IMR-90 (cell line): ENCODE results near the gene ASCL5. TPM values are rescaled to one million over a fixed set of nuclear protein-coding genes. Genes with fewer than 3 reads are reported as not detected.

ENCODE experiments used
- ATAC-seq: fragments of 200-7000 bp; cut with Tn5 transposase; 2 replicates; pipeline ENCODE4 v1.9.1; 2020; ENCODE audit warnings: low read depth, mild to moderate bottlenecking, moderate library complexity
- BruUV-seq: library from RNA; stranded (reverse); fragments of 400-500 nt; replicated peaks from 2 replicates; lab custom pipeline; 2021; lab: Mats Ljungman, UMichigan
- CTCF ChIA-PET: fragments of 300-600 bp; formaldehyde crosslinking; extraction: SDS; loops from one replicate; lab custom pipeline; 2021; ENCODE audit warnings: antibody characterized with exemption; lab: Yijun Ruan, JAX
- POLR2A ChIA-PET: fragments of 300-600 bp; sonication (Branson Sonifier 250); formaldehyde crosslinking; loops from one replicate; lab custom pipeline; 2022; ENCODE audit warnings: antibody characterized with exemption; ENCODE audit not compliant: unreplicated experiment; lab: Charles Lee
- DNase-seq: peaks from one replicate; pipeline ENCODE4 v3.0.0; 2013
- H2AFZ ChIP-seq: replicated peaks from 2 replicates; pipeline ENCODE3; 2013; ENCODE audit warnings: low read length, mild to moderate bottlenecking; ENCODE audit not compliant: poor library complexity
- H2AK5ac ChIP-seq: 2 replicates; pipeline ENCODE4 v1.6.1; 2013; ENCODE audit warnings: low read depth, low read length, inconsistent platforms
- H2AK9ac ChIP-seq: replicated peaks from 2 replicates; pipeline ENCODE3; 2013; ENCODE audit warnings: mild to moderate bottlenecking, low read depth, low read length, moderate library complexity; ENCODE audit not compliant: poor library complexity
- H2BK120ac ChIP-seq: 2 replicates; pipeline ENCODE4 v1.6.1; 2013; ENCODE audit warnings: low read depth, low read length, inconsistent platforms
- H2BK15ac ChIP-seq: 3 replicates; pipeline ENCODE4 v1.6.1; 2013; ENCODE audit warnings: low read depth, low read length, inconsistent platforms
- H2BK20ac ChIP-seq: 2 replicates; pipeline ENCODE4 v1.6.1; 2013; ENCODE audit warnings: low read depth, mild to moderate bottlenecking, inconsistent platforms, low read length, moderate library complexity
- H2BK5ac ChIP-seq: 2 replicates; pipeline ENCODE4 v1.6.1; 2013; ENCODE audit warnings: mild to moderate bottlenecking, low read depth, low read length, inconsistent platforms; ENCODE audit not compliant: poor library complexity, severe bottlenecking
- H3K14ac ChIP-seq: replicated peaks from 2 replicates; pipeline ENCODE4 v1.6.1; 2013; ENCODE audit warnings: low read depth, low read length, inconsistent platforms
- H3K18ac ChIP-seq: 2 replicates; pipeline ENCODE4 v1.6.1; 2013; ENCODE audit warnings: low read depth, low read length, control low read depth
- H3K23ac ChIP-seq: 2 replicates; pipeline ENCODE4 v1.6.1; 2013; ENCODE audit warnings: low read depth, low read length, inconsistent platforms
- H3K27ac ChIP-seq: 2 replicates; pipeline ENCODE4 v1.5.1; 2013; ENCODE audit warnings: mild to moderate bottlenecking, control low read depth, low read length; ENCODE audit not compliant: insufficient read depth
- H3K27me3 ChIP-seq: 2 replicates; pipeline ENCODE4 v1.6.1; 2013; ENCODE audit warnings: low read length; ENCODE audit not compliant: control insufficient read depth, insufficient read depth
- H3K36me3 ChIP-seq: 2 replicates; pipeline ENCODE4 v1.6.1; 2013; ENCODE audit warnings: low read length, mixed read lengths; ENCODE audit not compliant: control insufficient read depth, insufficient read depth
- H3K4ac ChIP-seq: 2 replicates; pipeline ENCODE4 v1.6.1; 2013; ENCODE audit warnings: low read depth, low read length, inconsistent platforms
- H3K4me1 ChIP-seq: 2 replicates; pipeline ENCODE4 v1.6.1; 2013; ENCODE audit warnings: low read length, mixed read lengths; ENCODE audit not compliant: control insufficient read depth, insufficient read depth
- H3K4me2 ChIP-seq: 2 replicates; pipeline ENCODE4 v1.6.1; 2013; ENCODE audit warnings: low read depth, mild to moderate bottlenecking, control low read depth, low read length, moderate library complexity
- H3K4me3 ChIP-seq: 2 replicates; pipeline ENCODE4 v1.5.1; 2013; ENCODE audit warnings: low read depth, mild to moderate bottlenecking, control low read depth, low read length, moderate library complexity; ENCODE audit not compliant: insufficient read depth
- H3K56ac ChIP-seq: 2 replicates; pipeline ENCODE4 v1.6.1; 2013; ENCODE audit warnings: low read length, inconsistent platforms; ENCODE audit not compliant: insufficient read depth; ENCODE audit errors: extremely low read depth
- H3K79me1 ChIP-seq, 2 experiments: 2 replicates each; pipeline ENCODE4 v1.6.1; 2013; ENCODE audit warnings: low read length in 2 of 2, inconsistent platforms in 1 of 2, low read depth in 1 of 2
- H3K9ac ChIP-seq: 2 replicates; pipeline ENCODE4 v1.6.1; 2013; ENCODE audit warnings: low read depth, low read length, control low read depth
- H3K9me1 ChIP-seq: 2 replicates; pipeline ENCODE4 v1.6.1; 2013; ENCODE audit warnings: low read length, inconsistent platforms; ENCODE audit not compliant: insufficient read depth
- H3K9me3 ChIP-seq: 2 replicates; pipeline ENCODE4 v1.6.1; 2013; ENCODE audit warnings: low read length; ENCODE audit not compliant: control insufficient read depth, insufficient read depth
- H4K20me1 ChIP-seq: 2 replicates; pipeline ENCODE4 v1.6.1; 2013; ENCODE audit warnings: low read length, inconsistent platforms; ENCODE audit not compliant: insufficient read depth
- H4K5ac ChIP-seq: 2 replicates; pipeline ENCODE4 v1.6.1; 2013; ENCODE audit warnings: mild to moderate bottlenecking, low read depth, low read length, control low read depth
- H4K8ac ChIP-seq, 2 experiments: 2 replicates each; pipeline ENCODE4 v1.6.1; 2013; ENCODE audit warnings: low read depth in 2 of 2, low read length in 2 of 2, control low read depth in 1 of 2, inconsistent platforms in 1 of 2
- H4K91ac ChIP-seq: 2 replicates; pipeline ENCODE4 v1.6.1; 2013; ENCODE audit warnings: low read depth, low read length, inconsistent platforms; ENCODE audit not compliant: insufficient read depth
- CEBPB ChIP-seq: IDR thresholded peaks from 2 replicates; pipeline ENCODE4 v1.6.1; 2012; ENCODE audit warnings: low read depth, low read length, improper control_type of control experiment
- CHD1 ChIP-seq: IDR thresholded peaks from 2 replicates; pipeline ENCODE4 v1.6.1; 2012; ENCODE audit warnings: low read depth, low read length, improper control_type of control experiment
- ELK1 ChIP-seq: fragments of 150-350 bp; IDR thresholded peaks from 2 replicates; pipeline ENCODE4 v1.6.1; 2016; ENCODE audit warnings: low read depth, mild to moderate bottlenecking, low read length, moderate library complexity, borderline replicate concordance
- MAFK ChIP-seq: IDR thresholded peaks from 2 replicates; pipeline ENCODE4 v1.6.1; 2012; ENCODE audit warnings: low read depth, low read length, improper control_type of control experiment
- MAZ ChIP-seq: IDR thresholded peaks from 2 replicates; pipeline ENCODE4 v1.6.1; 2012; ENCODE audit warnings: low read depth, mild to moderate bottlenecking, low read length, improper control_type of control experiment, moderate library complexity, borderline replicate concordance
- MXI1 ChIP-seq: IDR thresholded peaks from 2 replicates; pipeline ENCODE4 v1.6.1; 2012; ENCODE audit warnings: low read depth, mild to moderate bottlenecking, low read length, moderate library complexity, borderline replicate concordance
- NFE2L2 ChIP-seq: fragments of 150-350 bp; IDR thresholded peaks from 2 replicates; pipeline ENCODE4 v1.6.1; 2016; ENCODE audit warnings: low read depth, mild to moderate bottlenecking, low read length
- RCOR1 ChIP-seq: IDR thresholded peaks from 2 replicates; pipeline ENCODE4 v1.6.1; 2012; ENCODE audit warnings: mild to moderate bottlenecking, low read length, improper control_type of control experiment; ENCODE audit not compliant: insufficient replicate concordance
- RFX5 ChIP-seq: IDR thresholded peaks from 2 replicates; pipeline ENCODE4 v1.8.0; 2012; ENCODE audit warnings: low read depth, mild to moderate bottlenecking, low read length, moderate library complexity
- SMC3 ChIP-seq: fragments of 150-350 bp; IDR thresholded peaks from 2 replicates; pipeline ENCODE4 v1.6.1; 2016; ENCODE audit warnings: low read depth, mild to moderate bottlenecking, antibody characterized with exemption, low read length, moderate library complexity
- WGBS, 2 experiments: methylation state at CpG; one replicate each; pipeline versions ENCODE4 v1.1.5 to v1.1.7; 2013; ENCODE audit warnings: missing lambda C conversion rate in 2 of 2; ENCODE audit not compliant: insufficient read length in 1 of 2; ENCODE audit errors: extremely low coverage in 2 of 2; 5-methylcytosine and 5-hydroxymethylcytosine counted together
- dilution Hi-C: fragments of 300-500 bp; cut with HindIII; formaldehyde crosslinking; loops from one replicate; pipeline ENCODE4 v1.14.3; 2018; ENCODE audit warnings: low sequenced_read_pairs; ENCODE audit not compliant: unreplicated experiment
- in situ Hi-C: fragments of 300-500 bp; cut with MboI; formaldehyde crosslinking; loops from 3 replicates; pipeline ENCODE4 v1.14.3; 2019; ENCODE audit warnings: low sequenced_read_pairs, inconsistent platforms, mixed read lengths
- intact Hi-C: fragments of 100-400 bp; cut with micrococcal nuclease; formaldehyde crosslinking; loops from 2 replicates; pipeline ENCODE4 v1.10.0; 2022
- polyA plus RNA-seq, 3 experiments: library from polyadenylated mRNA; depleted of rRNA; stranded (reverse); fragments of >200 nt; gene quantifications; 2 replicates each; pipeline ENCODE4 v1.2.3, GENCODE V29; 2012; ENCODE audit warnings: low replicate concordance in 1 of 3
- total RNA-seq: library from RNA; depleted of rRNA; stranded (reverse); fragments of >200 nt; gene quantifications from 2 replicates; pipeline ENCODE4 v1.2.3, GENCODE V29; 2012
- TF ChIP-seq, protein P1 (sequence below): conservative IDR thresholded peaks from 2 replicates; pipeline ENCODE4 v1.5.1; 2012; ENCODE audit warnings: mild to moderate bottlenecking, low read depth, low read length, improper control_type of control experiment

The ASCL5 gene
- total and polyA plus RNA-seq, 2 of the 4 experiments (the other 2 are of a cell fraction): not detected

DNA sequence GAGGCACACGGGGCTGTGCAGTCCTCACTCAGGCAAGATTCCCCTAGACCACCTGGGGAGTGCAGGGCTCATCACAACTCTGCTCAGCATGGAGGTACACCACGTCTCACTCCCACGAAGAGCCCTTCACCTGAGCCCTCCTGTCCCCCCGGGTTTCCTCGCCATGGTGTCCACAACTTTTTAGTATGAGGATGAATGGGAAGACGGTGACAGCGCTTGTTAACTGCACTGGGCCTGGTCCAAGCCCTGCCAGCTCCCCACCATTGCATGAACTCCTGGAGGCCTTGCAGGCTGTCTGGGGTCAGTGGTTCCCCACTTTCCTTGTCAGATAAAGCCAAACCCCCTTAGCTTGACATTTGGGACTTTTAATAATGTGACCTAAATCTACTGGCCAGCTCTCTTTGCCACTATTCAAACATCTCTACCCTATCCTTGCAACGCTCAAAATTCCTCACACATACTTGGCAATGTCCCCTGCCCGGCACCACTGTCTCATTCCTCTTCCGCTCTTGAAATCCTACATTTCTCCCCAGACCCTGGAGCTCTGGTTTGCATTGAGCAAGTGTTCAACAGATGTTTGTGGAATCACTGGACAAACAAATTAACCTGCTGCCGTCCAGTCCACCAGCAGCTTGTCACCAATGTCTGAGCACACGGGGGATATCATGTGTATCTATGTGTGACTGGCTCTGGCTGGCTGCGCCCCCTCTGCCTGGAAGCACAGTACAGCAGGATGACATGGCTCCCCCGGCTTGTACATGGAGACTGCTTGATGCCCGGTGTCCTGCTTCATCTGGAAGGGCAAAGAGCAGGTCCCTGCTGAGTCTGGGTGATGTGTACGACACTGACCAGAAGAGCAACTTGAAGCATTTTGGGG is 16.1 kb upstream of the ASCL5 start:
- no peak overlapping the region for H2BK120ac ChIP-seq
- H3K14ac ChIP-seq: no peak overlapping the region
- H2BK15ac ChIP-seq: no peak overlapping the region
- H3K4me1 ChIP-seq: peaks cover 2% of the 10 kb centered on the region; the same call in 1 of the 2 replicates
- dilution Hi-C loops (no loop called here), in situ Hi-C loops (no loop called here), intact Hi-C loops (no loop called here)
- TF ChIP-seq, protein P1, sequence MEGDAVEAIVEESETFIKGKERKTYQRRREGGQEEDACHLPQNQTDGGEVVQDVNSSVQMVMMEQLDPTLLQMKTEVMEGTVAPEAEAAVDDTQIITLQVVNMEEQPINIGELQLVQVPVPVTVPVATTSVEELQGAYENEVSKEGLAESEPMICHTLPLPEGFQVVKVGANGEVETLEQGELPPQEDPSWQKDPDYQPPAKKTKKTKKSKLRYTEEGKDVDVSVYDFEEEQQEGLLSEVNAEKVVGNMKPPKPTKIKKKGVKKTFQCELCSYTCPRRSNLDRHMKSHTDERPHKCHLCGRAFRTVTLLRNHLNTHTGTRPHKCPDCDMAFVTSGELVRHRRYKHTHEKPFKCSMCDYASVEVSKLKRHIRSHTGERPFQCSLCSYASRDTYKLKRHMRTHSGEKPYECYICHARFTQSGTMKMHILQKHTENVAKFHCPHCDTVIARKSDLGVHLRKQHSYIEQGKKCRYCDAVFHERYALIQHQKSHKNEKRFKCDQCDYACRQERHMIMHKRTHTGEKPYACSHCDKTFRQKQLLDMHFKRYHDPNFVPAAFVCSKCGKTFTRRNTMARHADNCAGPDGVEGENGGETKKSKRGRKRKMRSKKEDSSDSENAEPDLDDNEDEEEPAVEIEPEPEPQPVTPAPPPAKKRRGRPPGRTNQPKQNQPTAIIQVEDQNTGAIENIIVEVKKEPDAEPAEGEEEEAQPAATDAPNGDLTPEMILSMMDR: no peak
- no peak for TF ChIP-seq ELK1
- TF ChIP-seq CEBPB: no peak
- TF ChIP-seq NFE2L2: no peak
- TF ChIP-seq MAFK: no peak
- TF ChIP-seq CHD1: no peak
- TF ChIP-seq RFX5: no peak
- no peak for TF ChIP-seq RCOR1
- TF ChIP-seq SMC3: no peak
- TF ChIP-seq MXI1: no peak
- no peak for TF ChIP-seq MAZ
- H3K9me1 ChIP-seq: peaks cover 8% of the 10 kb centered on the region; the same call in 1 of the 2 replicates
- no peak overlapping the region for H3K4me2 ChIP-seq
- no TSS peak for BruUV-seq
- no peak overlapping the region for H3K4me3 ChIP-seq
- no peak overlapping the region for H2AK9ac ChIP-seq
- peaks cover 0 to 11% of the 10 kb centered on the region in 2 experiments; a peak in 2 of 4 replicates for H3K79me1 ChIP-seq
- peaks cover 76% of the 10 kb centered on the region for H3K36me3 ChIP-seq
- H2AK5ac ChIP-seq: no peak overlapping the region
- ATAC-seq: no peak
- no peak overlapping the region for H4K8ac ChIP-seq
- no peak overlapping the region for H3K56ac ChIP-seq
- H4K20me1 ChIP-seq: peaks cover 17% of the 10 kb centered on the region
- CTCF ChIA-PET: interaction anchor here (0.8 kb wide), 1 partner anchor 43 kb away, joined by 3 read pairs; no protein-coding TSS in a partner anchor
- no peak overlapping the region for H3K23ac ChIP-seq
- H3K27me3 ChIP-seq: no peaks in the 10 kb centered on the region
- POLR2A ChIA-PET: no interaction called here
- no peak overlapping the region for H3K4ac ChIP-seq
- no peak overlapping the region for H2BK20ac ChIP-seq
- no peak for DNase-seq
- no peak overlapping the region for H4K5ac ChIP-seq
- H4K91ac ChIP-seq: no peak overlapping the region
- H2BK5ac ChIP-seq: no peak overlapping the region
- H3K9ac ChIP-seq: no peak overlapping the region
- no peaks in the 10 kb centered on the region for H3K9me3 ChIP-seq
- 100% methylated on average over 3 of the region's 16 CpGs; no CpG with 5 or more reads in 1 of the 2 experiments for WGBS, 2 experiments
- H3K27ac ChIP-seq: no peak overlapping the region
- H3K18ac ChIP-seq: no peak overlapping the region
- no peak overlapping the region for H2AFZ ChIP-seq
